Measurements from ENCODE around the gene ADAMTS19.
"Not testable (repeated sequence)": the region's sequence is repeated elsewhere in the genome, so short reads cannot be mapped to it uniquely, and the experiment has no call there.

Gene ADAMTS19

DNA sequence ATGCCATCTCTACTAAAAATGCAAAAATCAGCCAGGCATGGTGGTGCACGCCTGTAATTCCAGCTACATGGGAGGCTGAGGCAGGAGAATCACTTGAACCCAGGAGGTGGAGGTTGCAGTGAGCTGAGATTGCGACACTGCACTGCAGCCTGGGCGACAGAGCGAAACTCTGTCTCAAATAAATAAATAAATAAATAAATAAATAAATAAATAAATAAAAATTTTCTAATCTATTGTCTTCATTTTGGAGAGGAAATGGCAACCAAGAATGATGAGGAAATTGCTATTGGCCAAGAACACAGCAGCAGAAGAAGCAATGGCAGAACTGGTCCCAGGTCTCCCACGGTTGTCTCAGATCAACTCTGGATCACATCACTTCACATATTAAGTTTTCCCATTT, 31.5 kb upstream of the ADAMTS19 start:
- H2BK120ac ChIP-seq (ENCODE audit: insufficient read depth, low read length, poor library complexity); H4K8ac ChIP-seq (ENCODE audit: low read depth, low read length); H3K23ac ChIP-seq (ENCODE audit: low read length); H3K27me3 ChIP-seq (ENCODE audit: insufficient read depth, low read length); DNase-seq; H3K79me1 ChIP-seq (ENCODE audit: low read length); H3K4me3 ChIP-seq (ENCODE audit: low read depth, low read length); H2BK5ac ChIP-seq (ENCODE audit: low read depth, low read length, poor library complexity); H3K9me3 ChIP-seq (ENCODE audit: insufficient read depth, low read depth, low read length); H2AK5ac ChIP-seq (ENCODE audit: low read length); H3K36me3 ChIP-seq (ENCODE audit: control insufficient read depth in 1 of 2, insufficient read depth in 2 of 2, low read length in 2 of 2); H2BK12ac ChIP-seq (ENCODE audit: low read length); H3K27ac ChIP-seq (ENCODE audit: low read depth, low read length); H3K4me2 ChIP-seq (ENCODE audit: low read length); H3K4me1 ChIP-seq (ENCODE audit: control insufficient read depth in 1 of 2, insufficient read depth in 2 of 2, low read length in 2 of 2); H3K18ac ChIP-seq (ENCODE audit: low read length); H3K79me2 ChIP-seq (ENCODE audit: control insufficient read depth, insufficient read depth, low read length, poor library complexity); H4K91ac ChIP-seq (ENCODE audit: low read depth, low read length); H3K9ac ChIP-seq (ENCODE audit: low read length); H2AFZ ChIP-seq (ENCODE audit: insufficient read depth, low read length, poor library complexity); H4K12ac ChIP-seq (ENCODE audit: low read depth, low read length); H3K4ac ChIP-seq (ENCODE audit: low read depth, low read length); H3K14ac ChIP-seq (ENCODE audit: low read length): not testable (repeated sequence)
- WGBS (ENCODE audit: extremely low coverage, insufficient coverage, insufficient read length), result no CpG with 5 or more reads among the region's 5 CpGs

DNA sequence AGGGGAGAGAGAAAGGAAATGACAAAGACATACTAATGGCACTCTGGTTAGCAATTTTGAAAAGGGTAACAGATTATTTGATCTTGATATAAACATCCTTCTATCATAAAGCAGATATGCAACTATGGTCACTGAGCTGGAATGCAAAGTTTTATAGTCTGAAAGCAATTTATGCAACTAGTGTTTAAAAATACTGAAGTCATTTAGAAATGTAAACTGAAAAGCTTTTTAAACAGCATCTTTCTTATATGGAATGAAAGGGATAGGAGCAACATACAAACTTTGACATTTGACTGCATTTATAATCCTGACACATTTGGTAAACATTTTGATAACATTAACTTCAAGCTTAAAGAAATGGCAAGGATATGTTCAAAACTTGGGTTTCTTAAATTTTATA, 28.7 kb upstream of the ADAMTS19 start:
- H3K27me3 ChIP-seq (ENCODE audit: insufficient read depth, low read length), result no peaks in the 10 kb centered on the region
- no peak overlapping the region for H3K4ac ChIP-seq (ENCODE audit: low read depth, low read length)
- H3K4me2 ChIP-seq (ENCODE audit: low read length), result no peak overlapping the region
- H2AK5ac ChIP-seq (ENCODE audit: low read length), result no peak overlapping the region
- no peak overlapping the region for H3K4me3 ChIP-seq (ENCODE audit: low read depth, low read length)
- H2BK5ac ChIP-seq (ENCODE audit: low read depth, low read length, poor library complexity), result no peak overlapping the region
- no peak overlapping the region for H3K18ac ChIP-seq (ENCODE audit: low read length)
- no peak overlapping the region for H3K27ac ChIP-seq (ENCODE audit: low read depth, low read length)
- H2BK120ac ChIP-seq (ENCODE audit: insufficient read depth, low read length, poor library complexity), result no peak overlapping the region
- no peak overlapping the region for H3K9ac ChIP-seq (ENCODE audit: low read length)
- no peaks in the 10 kb centered on the region for H3K36me3 ChIP-seq (ENCODE audit: control insufficient read depth in 1 of 2, insufficient read depth in 2 of 2, low read length in 2 of 2)
- H3K14ac ChIP-seq (ENCODE audit: low read length), result no peak overlapping the region
- H3K4me1 ChIP-seq (ENCODE audit: control insufficient read depth in 1 of 2, insufficient read depth in 2 of 2, low read length in 2 of 2), result no peaks in the 10 kb centered on the region
- H3K23ac ChIP-seq (ENCODE audit: low read length), result no peak overlapping the region
- no peaks in the 10 kb centered on the region for H3K79me1 ChIP-seq (ENCODE audit: low read length)
- DNase-seq, result no peak
- no peak overlapping the region for H4K91ac ChIP-seq (ENCODE audit: low read depth, low read length)
- no peak overlapping the region for H4K8ac ChIP-seq (ENCODE audit: low read depth, low read length)
- H3K9me3 ChIP-seq (ENCODE audit: insufficient read depth, low read depth, low read length), result no peaks in the 10 kb centered on the region
- H2AFZ ChIP-seq (ENCODE audit: insufficient read depth, low read length, poor library complexity), result no peak overlapping the region
- no peak overlapping the region for H2BK12ac ChIP-seq (ENCODE audit: low read length)
- no peaks in the 10 kb centered on the region for H3K79me2 ChIP-seq (ENCODE audit: control insufficient read depth, insufficient read depth, low read length, poor library complexity)
- H4K12ac ChIP-seq (ENCODE audit: low read depth, low read length), result no peak overlapping the region

DNA sequence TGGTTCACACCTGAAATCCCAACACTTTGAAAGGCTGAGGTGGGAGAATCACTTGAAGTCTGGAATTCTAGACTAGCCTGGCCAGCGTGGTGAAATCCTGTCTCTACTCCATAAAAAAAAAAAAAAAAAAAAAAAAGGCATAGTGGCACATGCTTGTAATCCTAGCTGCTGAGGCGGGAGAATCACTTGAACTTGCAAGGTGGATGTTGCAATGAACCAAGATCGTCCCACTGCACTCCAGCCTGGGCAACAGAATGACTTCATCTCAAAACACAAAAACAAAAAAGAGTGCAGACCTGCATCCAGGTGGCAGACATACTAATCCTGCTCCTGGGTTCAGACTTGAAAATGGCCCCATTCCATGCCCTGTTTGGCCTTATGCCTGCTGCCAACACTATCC, 21.8 kb upstream of the ADAMTS19 start:
- Histone ChIP-seq H3K14ac (ENCODE audit: low read length) (no peak overlapping the region), H3K4ac (ENCODE audit: low read depth, low read length) (no peak overlapping the region), H3K18ac (ENCODE audit: low read length) (no peak overlapping the region), H4K12ac (ENCODE audit: low read depth, low read length) (no peak overlapping the region), H3K79me1 (ENCODE audit: low read length) (no peaks in the 10 kb centered on the region), H3K23ac (ENCODE audit: low read length) (no peak overlapping the region), H3K36me3 (ENCODE audit: control insufficient read depth in 1 of 2, insufficient read depth in 2 of 2, low read length in 2 of 2) (no peaks in the 10 kb centered on the region), H2BK120ac (ENCODE audit: insufficient read depth, low read length, poor library complexity) (no peak overlapping the region), H2BK5ac (ENCODE audit: low read depth, low read length, poor library complexity) (no peak overlapping the region), H3K9ac (ENCODE audit: low read length) (no peak overlapping the region), H2AFZ (ENCODE audit: insufficient read depth, low read length, poor library complexity) (no peak overlapping the region), H3K27ac (ENCODE audit: low read depth, low read length) (no peak overlapping the region), H2AK5ac (ENCODE audit: low read length) (no peak overlapping the region), H3K27me3 (ENCODE audit: insufficient read depth, low read length) (no peaks in the 10 kb centered on the region), H3K4me3 (ENCODE audit: low read depth, low read length) (no peak overlapping the region), H2BK12ac (ENCODE audit: low read length) (no peak overlapping the region), H4K91ac (ENCODE audit: low read depth, low read length) (no peak overlapping the region), H3K9me3 (ENCODE audit: insufficient read depth, low read depth, low read length) (no peaks in the 10 kb centered on the region), H3K4me2 (ENCODE audit: low read length) (no peak overlapping the region), H4K8ac (ENCODE audit: low read depth, low read length) (no peak overlapping the region), H3K79me2 (ENCODE audit: control insufficient read depth, insufficient read depth, low read length, poor library complexity) (no peaks in the 10 kb centered on the region), H3K4me1 (ENCODE audit: control insufficient read depth in 1 of 2, insufficient read depth in 2 of 2, low read length in 2 of 2) (no peaks in the 10 kb centered on the region)
- peak in 1 of 2 donors; percentile 14 for DNase-seq
- WGBS (ENCODE audit: extremely low coverage, insufficient coverage, insufficient read length), result no CpG with 5 or more reads among the region's 3 CpGs

DNA sequence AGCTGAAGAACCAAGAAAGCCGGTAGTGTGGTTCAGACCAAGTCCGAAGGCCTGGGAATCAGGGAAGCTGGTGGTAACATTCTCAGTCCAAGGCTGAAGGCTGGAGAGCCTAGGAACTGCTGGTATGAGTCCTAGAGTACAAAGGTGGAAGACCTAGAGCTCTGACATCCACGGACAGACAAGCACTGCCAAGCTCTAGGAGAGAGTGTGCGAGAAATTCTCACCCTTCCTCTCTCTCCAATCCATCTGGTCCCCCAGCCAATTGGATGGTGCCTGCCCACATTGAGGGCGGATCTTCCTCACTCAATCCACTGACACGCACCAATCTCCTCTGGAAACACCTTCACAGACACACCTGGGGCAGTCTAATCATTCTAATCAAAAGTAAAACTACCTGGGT, 19.7 kb upstream of the ADAMTS19 start:
- Histone ChIP-seq H3K23ac (ENCODE audit: low read length) (no peak overlapping the region), H2BK120ac (ENCODE audit: insufficient read depth, low read length, poor library complexity) (no peak overlapping the region), H3K79me1 (ENCODE audit: low read length) (no peaks in the 10 kb centered on the region), H3K27me3 (ENCODE audit: insufficient read depth, low read length) (no peaks in the 10 kb centered on the region), H3K4me3 (ENCODE audit: low read depth, low read length) (no peak overlapping the region), H2AK5ac (ENCODE audit: low read length) (no peak overlapping the region), H3K4ac (ENCODE audit: low read depth, low read length) (no peak overlapping the region), H3K9ac (ENCODE audit: low read length) (no peak overlapping the region), H3K36me3 (ENCODE audit: control insufficient read depth in 1 of 2, insufficient read depth in 2 of 2, low read length in 2 of 2) (no peaks in the 10 kb centered on the region), H3K4me2 (ENCODE audit: low read length) (no peak overlapping the region), H3K79me2 (ENCODE audit: control insufficient read depth, insufficient read depth, low read length, poor library complexity) (no peaks in the 10 kb centered on the region), H3K14ac (ENCODE audit: low read length) (no peak overlapping the region), H4K8ac (ENCODE audit: low read depth, low read length) (no peak overlapping the region), H2BK12ac (ENCODE audit: low read length) (no peak overlapping the region), H4K12ac (ENCODE audit: low read depth, low read length) (no peak overlapping the region), H4K91ac (ENCODE audit: low read depth, low read length) (no peak overlapping the region), H2BK5ac (ENCODE audit: low read depth, low read length, poor library complexity) (no peak overlapping the region), H3K9me3 (ENCODE audit: insufficient read depth, low read depth, low read length) (no peaks in the 10 kb centered on the region), H3K4me1 (ENCODE audit: control insufficient read depth in 1 of 2, insufficient read depth in 2 of 2, low read length in 2 of 2) (no peaks in the 10 kb centered on the region), H2AFZ (ENCODE audit: insufficient read depth, low read length, poor library complexity) (no peak overlapping the region), H3K18ac (ENCODE audit: low read length) (no peak overlapping the region), H3K27ac (ENCODE audit: low read depth, low read length) (no peak overlapping the region)
- no CpG with 5 or more reads among the region's 6 CpGs for WGBS (ENCODE audit: extremely low coverage, insufficient coverage, insufficient read length)
- DNase-seq, result no peak

DNA sequence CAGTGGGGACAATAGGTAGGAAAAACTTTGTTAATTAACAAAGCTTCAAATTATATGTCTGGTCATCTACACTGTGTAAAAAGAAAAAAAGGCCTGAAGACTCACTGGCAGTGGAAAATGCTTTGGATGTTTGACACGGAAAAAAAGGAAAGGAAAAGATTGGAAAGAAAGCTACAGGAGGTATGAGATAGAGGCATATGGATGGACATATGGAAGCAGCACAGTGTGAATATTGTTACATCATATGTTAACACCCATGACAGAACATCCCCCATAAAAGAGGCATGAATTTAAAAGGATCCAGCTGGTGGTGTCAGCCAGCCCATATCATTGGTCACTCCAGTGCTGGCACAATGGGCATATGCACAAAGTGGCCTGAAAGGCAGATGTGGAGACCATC, 19.0 kb upstream of the ADAMTS19 start:
- H3K18ac ChIP-seq (ENCODE audit: low read length), result no peak overlapping the region
- H4K91ac ChIP-seq (ENCODE audit: low read depth, low read length), result no peak overlapping the region
- H2AK5ac ChIP-seq (ENCODE audit: low read length), result no peak overlapping the region
- H3K36me3 ChIP-seq (ENCODE audit: control insufficient read depth in 1 of 2, insufficient read depth in 2 of 2, low read length in 2 of 2), result no peaks in the 10 kb centered on the region
- H3K27ac ChIP-seq (ENCODE audit: low read depth, low read length), result no peak overlapping the region
- no peak overlapping the region for H4K8ac ChIP-seq (ENCODE audit: low read depth, low read length)
- H4K12ac ChIP-seq (ENCODE audit: low read depth, low read length), result no peak overlapping the region
- no peaks in the 10 kb centered on the region for H3K9me3 ChIP-seq (ENCODE audit: insufficient read depth, low read depth, low read length)
- no peak overlapping the region for H2BK120ac ChIP-seq (ENCODE audit: insufficient read depth, low read length, poor library complexity)
- no peak overlapping the region for H2BK12ac ChIP-seq (ENCODE audit: low read length)
- no peak overlapping the region for H3K4me3 ChIP-seq (ENCODE audit: low read depth, low read length)
- no peak overlapping the region for H3K9ac ChIP-seq (ENCODE audit: low read length)
- no peaks in the 10 kb centered on the region for H3K27me3 ChIP-seq (ENCODE audit: insufficient read depth, low read length)
- no peak overlapping the region for H3K14ac ChIP-seq (ENCODE audit: low read length)
- H3K79me1 ChIP-seq (ENCODE audit: low read length), result no peaks in the 10 kb centered on the region
- H3K4me1 ChIP-seq (ENCODE audit: control insufficient read depth in 1 of 2, insufficient read depth in 2 of 2, low read length in 2 of 2), result no peaks in the 10 kb centered on the region
- H3K4ac ChIP-seq (ENCODE audit: low read depth, low read length), result no peak overlapping the region
- DNase-seq, result no peak
- H2AFZ ChIP-seq (ENCODE audit: insufficient read depth, low read length, poor library complexity), result peak overlapping the region; percentile 45
- WGBS (ENCODE audit: extremely low coverage, insufficient coverage, insufficient read length), result no CpG with 5 or more reads among the region's 1 CpG
- no peak overlapping the region for H2BK5ac ChIP-seq (ENCODE audit: low read depth, low read length, poor library complexity)
- no peaks in the 10 kb centered on the region for H3K79me2 ChIP-seq (ENCODE audit: control insufficient read depth, insufficient read depth, low read length, poor library complexity)
- H3K23ac ChIP-seq (ENCODE audit: low read length), result no peak overlapping the region
- H3K4me2 ChIP-seq (ENCODE audit: low read length), result no peak overlapping the region

Measured in trophoblast cell (in vitro differentiated cells and primary cell).